HG03139 (cell line): ENCODE results near the gene MBP.
A peak's percentile ranks its signal among the peaks of the same experiment; 100 is the strongest.

Experiments used
- ATAC-seq: cut with Tn5 transposase; IDR thresholded peaks from one replicate; pipeline ENCODE4 v1.9.1; 2021; ENCODE audit not compliant: unreplicated experiment

Gene MBP

DNA sequence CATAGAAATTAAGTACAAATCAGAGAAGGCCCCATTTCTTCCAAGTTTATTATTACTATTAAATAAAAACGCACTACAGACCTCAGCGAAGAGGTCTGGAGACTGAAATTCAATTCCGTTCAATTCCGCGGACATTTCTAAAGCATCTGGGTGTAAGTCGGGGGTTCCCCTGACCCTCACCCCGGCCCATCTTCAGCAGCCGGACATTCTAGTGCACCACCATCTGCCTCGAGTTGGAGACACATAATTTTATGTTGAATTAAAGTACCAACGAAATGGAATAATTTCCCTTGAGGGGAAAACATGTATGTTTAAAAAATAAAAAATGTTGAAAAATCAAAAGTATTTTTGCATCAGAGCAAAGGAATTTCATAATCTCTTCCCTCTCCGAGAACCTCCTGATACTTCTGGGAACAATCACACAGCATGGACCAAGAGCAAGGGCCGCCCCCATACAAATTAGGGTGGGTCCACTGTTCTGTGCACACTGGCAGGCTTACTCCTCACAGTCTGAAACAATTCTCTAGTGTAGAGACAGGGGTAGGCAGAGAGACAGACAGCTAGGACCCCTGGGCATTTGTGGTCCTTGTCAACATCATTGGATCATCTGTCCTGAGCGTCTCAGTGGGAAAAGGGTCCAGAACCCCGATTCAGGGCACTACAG is 29.3 kb downstream of the MBP start:
- ATAC-seq: no peak

DNA sequence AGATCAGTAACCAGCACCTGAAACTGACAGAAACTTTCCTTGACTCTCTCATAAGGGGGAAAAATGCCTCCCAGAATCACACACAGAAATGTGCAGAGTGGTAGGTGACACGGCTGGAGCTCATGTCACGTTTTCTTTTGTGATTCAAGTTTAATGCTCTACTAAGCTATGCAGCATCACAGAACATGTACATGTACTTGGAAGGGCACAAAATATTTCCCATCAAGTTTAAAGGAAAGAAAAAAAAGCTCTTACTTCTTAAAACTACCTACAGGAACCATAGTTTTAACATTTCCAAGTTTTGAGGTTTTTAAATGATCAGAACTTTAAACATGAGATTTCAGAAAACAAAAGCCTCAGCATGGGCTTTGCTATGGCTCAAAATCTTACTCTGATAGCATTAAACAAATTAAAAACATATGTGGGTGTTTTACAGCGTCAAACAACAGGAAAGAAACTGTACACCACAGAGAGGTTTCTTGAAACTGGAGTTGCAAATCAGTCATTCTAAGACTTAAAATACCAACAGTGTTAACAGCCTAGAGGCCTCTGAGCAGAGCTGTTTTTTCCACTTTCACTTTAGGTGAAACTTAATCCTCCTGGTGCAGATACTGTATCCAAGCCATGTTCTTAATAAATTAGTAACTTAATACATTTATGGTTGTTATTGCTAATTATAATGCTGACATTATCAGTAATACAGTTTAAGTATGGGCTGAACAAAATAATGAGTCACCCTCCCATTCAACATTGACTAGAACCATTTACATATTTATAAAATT is 30.1 kb downstream of the MBP start:
- ATAC-seq: peak; percentile 60

DNA sequence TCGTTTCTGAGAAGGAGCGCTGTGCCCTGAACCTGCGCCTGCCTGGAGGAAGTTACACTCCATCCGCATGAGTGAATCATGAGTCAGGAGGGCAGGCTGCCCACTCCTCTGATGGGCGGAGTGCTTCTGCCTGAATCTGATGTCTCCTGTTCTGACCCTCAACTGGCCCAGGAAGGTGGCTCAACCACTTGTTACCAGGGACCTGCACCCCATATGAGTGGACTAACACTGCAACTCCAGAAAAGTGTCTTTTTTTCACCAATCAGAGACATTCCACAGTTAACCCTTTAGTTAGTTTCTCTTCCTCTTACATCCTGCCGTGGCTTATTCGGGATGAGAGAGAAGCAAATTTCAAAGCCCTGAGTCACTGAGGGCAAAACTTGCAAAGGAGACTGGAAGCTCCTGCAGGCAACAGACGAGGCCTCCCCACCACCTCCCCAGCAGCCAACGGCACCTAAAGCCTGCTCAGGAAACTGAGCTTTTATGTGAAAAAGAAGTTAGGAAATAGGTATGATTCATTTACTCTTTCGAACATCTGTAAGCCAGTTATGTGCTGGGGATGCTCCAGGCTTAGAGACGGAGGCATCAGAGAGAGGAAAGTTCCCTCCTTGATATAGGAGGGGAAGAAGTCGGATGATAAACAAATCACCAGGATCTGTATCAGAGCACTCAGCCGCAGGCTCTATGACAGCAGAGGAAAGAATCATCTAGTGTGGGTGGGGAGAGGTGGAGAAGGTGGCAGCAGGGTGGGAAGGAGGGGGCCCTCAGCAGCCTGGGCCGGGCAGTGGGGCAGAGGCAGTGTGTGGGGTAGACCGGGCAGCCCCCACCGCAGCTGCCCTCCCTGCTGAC is 30.9 kb downstream of the MBP start:
- peak; percentile 27 for ATAC-seq

DNA sequence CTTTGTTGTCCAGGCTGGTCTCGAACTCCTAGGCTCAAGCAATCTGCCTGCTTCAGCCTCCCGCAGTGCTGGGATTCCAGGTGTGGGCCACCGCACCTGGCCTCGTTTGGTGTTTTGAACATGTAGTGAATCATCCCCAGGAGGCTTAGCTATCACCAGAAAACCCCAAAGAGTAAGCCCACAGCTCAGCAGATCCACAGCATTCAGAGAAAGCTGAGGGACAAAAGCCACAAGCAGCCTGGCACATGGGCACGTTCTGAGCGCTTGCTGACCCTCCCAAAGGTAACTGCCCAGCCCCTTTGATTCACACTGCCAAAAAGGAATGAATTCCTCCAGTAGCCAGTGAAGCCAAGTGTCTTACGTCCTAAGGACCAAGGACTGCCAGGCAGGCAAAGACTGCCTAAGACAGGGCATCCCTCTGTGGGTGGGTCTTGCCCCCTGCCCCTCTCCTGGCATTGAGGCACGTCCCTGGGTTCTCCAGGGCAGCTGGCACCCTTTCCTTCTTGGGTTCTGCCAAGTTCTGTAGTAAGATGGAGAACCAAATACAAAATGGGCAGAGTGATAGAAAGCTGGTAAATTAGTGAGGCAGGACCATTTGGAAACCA is 31.7 kb downstream of the MBP start:
- ATAC-seq: no peak

DNA sequence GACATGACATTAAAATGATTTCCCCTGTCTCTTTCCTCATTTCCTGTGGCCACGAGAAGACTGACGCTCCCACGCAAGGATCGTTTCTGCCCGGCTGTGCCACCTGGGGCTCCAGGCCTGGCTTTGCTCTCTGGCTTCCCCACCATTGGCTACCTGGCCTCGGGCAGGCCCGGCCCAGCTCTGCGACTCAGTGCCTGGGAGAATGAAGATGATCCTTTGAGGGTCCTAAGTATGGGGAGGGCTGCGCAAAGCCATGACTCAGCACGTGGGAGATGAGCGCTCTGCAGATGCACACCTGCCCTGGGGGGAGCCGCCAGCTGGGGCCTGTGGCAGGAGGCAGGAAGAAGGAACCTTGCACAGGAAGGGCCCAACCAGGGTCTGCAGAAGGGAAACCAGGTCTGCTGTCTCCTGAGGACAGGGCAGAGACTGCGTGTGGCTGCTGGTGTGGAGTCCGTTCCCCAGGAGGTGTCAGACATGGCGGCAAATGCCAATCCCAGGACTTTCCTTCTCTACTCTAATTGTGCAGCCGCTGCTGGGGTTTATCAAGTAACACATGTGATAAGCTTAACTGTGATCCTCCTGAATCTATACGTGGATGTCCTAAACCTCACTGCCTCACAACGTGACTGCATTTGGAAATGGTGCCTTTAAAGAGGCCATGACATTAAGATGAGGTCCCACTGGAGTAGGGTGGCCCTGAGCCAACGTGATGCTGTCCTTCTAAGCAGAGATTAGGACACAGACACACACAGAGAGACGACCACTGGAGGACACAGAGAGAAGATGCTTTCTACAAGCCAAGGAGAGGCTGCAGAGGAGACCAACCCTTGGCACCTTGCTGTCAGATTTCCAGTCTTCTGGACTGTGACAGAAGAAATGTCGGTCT is 32.9 kb downstream of the MBP start:
- ATAC-seq: peak; percentile 29

DNA sequence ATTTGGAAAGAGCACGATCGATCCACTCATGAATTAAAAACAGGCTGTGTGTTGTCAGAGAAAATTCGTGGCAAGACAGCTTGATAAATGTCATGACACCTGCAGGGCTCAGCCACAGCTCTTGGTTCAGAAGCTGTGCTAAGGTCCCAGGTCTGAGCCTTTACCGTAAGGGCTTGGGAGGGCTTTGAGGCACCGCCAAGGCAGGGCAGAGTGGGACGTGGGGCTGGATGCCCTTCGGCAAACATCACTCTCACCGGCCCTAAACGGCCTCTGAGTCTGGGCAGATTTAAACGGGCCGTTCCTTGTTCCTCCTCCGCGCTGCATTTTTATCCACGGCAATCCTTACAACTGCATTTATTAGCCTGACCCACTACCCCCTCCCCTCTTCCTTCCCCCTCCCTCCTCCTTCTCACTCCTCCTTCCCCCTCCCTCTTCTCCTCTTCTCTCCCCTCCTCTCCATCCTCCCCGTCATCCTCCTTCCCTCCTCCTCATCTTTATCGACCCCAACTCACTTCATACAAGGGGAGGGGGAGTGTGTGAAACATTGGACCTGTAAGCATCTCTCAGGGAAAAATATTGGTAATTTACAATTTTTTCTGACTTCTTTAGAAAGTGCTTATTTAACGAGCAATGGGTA is 33.9 kb downstream of the MBP start:
- ATAC-seq: no peak

DNA sequence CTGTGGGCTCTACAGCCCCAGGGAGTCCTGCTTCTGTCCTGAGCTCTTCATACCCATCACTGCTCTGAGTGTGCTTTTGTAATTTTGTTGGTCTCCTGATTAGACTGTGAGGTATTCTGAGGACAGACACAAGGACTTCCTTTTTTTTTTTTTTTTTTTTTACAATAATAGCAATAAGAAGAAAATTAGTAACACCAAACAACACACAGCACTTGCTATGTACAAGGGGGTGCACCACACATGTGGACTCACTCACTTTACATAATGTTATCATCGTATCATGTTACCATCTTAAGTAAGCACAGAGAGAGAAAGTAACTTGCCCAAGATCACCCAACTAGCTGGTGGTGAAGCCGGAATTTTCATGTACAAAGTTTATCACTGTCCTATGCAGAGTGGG is 34.6 kb downstream of the MBP start:
- ATAC-seq: no peak

DNA sequence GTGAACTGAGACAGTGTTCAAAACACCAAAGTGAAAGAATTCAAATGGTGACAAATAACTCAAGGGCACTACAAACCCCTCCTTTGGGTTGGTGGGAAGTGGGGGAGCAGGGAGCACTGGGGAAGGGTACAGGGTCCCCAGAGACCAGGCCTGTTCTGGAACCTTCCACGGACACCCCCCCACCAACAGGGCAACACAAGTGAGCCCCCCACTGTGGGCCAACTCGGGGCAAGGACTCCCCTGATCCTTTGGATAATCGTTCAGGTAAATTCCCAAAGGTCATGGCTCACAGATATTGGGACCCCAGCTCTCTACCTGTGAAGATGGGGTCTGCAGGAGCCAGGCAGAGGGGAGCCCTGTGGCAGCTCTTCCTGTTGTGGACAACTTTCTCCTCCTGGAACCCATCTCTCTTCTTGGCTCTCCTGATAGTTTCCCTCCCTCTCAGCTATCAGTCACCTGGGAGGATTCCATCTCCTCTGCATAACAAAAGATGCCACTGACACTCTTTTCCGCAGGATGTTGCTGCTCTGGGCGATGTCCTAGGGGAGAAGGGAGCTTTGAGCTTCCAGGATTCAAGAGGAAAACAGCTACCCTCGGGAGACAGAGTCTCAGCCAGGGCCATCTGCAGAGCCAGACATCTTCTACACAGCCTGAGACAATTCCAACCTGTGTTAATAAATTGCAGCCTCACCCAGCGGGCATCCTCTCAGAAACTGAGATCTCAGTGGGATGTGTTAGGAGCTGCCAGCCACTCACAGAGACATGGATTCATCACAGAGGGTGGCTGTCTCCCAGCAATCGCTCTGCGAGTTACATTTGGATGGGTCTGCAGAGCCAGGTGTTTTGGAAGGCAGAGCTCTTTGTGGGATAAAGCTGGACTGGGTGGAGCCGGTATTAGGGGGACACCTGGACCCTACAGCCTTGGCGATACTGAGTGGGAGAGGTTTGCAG is 35.4 kb downstream of the MBP start:
- ATAC-seq: no peak

DNA sequence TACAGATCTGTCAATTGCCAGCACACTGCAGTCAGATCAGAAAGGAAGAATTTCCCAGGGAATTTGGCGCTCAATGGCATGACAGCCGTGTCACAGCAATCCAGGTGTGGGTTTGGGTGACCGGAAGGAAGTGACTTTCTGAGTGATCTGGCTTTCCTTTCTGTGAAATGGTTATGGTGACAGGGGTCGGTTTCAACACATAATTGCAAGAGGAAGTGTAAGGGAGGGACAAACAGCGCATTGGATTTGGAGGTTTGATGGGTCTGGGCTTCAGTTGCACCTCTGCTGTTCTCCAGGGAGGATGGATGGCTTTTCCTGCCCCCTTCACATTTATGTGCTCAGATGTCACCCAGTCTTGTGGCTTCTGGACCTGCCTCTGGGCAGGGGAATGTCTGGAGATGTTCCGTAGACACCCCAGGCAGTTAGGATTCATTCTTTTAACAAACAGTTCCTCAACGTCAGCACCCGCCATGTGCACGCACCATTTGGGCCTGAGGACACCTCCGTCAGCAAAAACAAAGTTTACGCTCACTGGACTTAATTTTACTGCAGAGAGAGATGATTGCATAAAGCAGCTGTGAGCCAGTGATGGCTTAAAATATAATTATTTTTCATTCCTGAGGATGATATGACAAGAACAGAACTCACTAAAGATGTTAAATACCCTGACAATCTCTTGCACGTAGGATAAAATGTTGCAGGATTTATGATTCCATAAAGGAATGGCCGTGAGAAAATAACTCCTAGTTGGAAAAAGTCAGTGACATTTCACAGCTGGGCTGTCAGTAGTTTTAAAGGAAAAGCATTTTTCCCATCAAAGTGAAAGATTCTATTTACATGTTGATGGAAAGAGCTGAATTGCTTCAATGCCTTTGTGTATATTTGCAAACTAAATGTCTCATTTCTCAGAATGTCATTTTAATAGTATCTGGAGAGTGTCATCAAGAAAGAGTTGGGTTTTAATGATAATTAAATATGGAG is 36.9 kb downstream of the MBP start:
- no peak for ATAC-seq

DNA sequence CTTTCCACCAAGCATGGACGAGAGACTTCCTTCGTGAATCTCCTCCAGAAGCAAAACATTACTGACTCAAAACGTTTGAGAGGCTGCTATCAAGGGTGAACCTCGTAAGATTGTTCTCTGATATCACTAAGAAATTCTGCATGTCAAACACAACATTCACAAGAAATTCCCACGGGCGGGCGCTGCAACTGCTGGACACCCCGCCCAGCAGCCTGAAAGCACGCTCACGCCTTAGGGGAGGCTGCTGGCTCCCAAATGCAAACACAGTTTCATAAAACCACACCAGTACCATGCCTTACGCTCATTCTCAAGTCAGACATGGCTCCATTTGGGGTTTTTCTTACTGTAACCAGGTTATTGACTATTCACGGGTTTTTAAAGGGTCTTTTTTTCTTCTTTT is 39.0 kb downstream of the MBP start:
- no peak for ATAC-seq

DNA sequence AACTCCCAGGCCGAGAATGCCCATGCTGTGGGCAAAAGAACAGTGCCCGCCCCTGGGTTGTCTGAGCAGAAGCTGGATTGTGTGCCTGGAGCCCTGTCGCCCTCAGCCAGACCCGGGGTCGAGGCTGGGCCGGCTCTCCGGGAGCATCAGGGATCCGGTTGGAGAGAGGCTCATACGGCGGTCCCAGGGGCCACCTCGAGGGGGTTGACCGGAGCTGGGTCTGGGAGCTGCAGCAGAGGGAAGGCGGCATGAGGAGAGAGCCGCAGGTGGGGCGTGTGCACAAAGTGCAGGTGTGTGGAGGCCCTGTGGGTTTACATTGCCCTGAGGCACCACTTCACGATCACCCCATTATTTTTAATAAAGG is 39.5 kb downstream of the MBP start:
- ATAC-seq: no peak

DNA sequence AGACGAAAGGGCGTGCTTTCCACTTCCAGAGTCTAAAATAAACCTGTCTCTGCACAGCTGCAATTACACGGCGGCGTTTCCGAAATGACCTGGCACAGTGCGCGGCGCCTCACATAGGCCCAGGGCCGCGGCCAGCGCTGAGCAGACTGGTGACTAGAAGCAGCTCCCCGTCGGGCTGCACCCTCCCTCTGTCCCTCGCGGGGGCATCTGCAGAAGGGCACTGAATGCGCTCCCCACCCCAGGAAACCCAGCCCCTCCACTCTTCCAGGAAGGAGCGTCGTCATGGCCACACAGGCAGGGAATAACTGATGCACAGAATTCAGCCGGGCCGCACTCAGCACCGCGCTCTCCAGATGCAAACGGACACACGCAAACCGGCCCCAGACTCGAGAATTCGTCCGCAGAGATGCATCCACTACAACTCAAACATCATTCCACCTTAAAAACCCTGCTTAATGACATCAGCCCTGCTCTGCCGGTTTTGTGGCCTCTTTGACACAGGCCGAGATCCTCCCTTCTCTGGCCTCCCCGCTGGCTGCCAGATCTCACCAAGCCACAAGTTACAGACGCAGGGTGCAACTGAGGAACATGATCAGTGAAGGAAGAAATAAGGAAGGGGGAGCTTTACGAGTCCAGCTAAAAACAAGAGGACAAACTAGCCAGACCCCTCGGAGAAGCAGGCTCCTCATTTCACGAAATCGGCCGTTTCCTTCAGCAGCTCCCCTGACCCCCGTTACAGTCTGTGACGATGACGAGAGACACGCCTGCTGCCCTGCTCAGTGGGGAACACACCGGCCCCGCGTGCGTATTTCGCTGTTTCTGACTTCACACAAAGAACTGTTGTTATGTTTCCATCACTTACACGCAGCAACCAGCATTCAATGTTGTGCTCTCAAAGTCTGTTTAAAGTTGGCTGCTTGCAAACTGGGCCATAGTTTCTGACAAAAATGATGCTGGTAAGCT is 40.2 kb downstream of the MBP start:
- ATAC-seq: no peak

DNA sequence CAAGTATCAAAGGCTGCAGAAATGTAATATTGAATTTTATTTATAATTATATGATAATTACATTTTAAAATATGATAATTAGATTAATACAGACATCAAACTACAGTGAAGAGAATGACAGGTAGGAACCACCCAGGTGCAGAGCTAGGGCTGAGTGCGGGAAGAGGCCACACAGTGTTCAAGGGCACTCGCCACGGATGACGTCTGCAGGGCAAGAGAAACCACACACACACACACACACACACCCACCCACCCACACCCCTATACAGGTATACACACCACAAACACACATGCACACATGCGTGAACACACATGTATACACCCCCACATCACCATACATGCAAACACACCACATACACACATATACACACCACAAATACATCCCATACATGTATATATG is 41.2 kb downstream of the MBP start:
- ATAC-seq: no peak

DNA sequence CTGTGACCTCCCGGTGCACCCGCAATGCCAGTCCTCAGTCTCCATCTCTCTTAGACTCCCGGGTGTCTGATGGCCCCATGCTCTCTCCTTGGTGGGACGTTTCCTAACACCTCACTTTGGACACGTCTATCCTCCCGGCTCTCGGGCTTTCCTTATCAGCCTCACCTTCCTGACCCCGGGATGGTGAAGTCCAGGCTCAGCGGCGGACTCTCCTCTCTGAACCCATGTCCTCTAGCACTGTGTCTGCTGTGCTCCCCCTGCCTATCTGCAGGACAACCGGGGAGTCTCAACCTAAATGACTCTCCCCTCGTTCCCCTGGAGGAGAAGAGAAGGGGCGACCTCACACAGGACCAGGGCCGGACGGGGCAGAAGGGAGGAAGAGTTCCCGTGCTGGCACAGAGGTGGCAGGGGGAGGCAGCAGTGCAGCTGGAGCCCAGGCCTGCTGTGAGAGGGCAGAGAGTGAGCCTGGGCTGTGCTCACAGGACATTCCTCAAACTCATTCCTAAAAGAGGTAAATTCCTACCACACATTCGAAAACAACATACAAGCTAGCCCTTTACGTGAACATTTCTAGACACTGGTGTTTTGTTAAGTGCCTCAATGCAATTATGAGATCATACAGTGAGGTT is 41.9 kb downstream of the MBP start:
- no peak for ATAC-seq

DNA sequence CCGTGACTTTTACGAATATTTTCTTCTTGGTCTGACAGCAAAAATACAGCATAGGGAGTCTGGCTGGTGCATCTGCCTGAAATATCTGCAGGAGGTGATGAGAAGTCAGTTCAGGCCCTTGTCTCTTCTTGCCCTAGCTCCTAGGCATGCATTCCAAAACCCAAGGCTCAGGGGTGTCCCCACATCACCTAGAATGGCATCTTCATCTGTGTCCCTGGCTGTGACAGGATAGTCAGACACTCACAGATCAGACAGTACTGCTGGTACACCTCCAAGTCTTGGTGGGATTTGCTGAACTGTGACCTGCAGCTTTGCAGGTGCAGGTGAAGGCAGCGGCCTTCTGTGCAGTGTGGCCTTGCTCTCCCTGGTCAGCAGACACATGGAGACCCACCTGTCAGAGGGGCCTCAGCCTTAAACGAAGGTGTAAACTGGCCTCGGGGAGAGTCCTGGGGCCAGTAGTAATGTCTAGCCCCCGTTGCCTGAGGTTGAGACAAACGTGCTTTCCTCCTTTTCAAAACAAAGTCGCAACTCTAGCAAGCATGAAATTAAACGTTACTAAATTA is 42.8 kb downstream of the MBP start:
- ATAC-seq: no peak
